HCT116 (cell line): ENCODE results near the gene PER2. TPM values are rescaled to one million over a fixed set of nuclear protein-coding genes. Genes with fewer than 3 reads are reported as not detected.

Experiments
- ATAC-seq: fragments of 200-7000 bp; cut with Tn5 transposase; 2 replicates; pipeline ENCODE4 v1.9.1; 2020; ENCODE audit warnings: mild to moderate bottlenecking, moderate library complexity
- BruUV-seq: library from RNA; stranded (reverse); fragments of 400-500 nt; replicated peaks from 2 replicates; lab custom pipeline; 2021; lab: Mats Ljungman, UMichigan
- CTCF ChIA-PET: fragments of 300-600 bp; sonication (Branson Sonifier 250); formaldehyde crosslinking; loops from one replicate; lab custom pipeline; 2021; ENCODE audit warnings: antibody characterized with exemption; lab: Charles Lee
- POLR2A ChIA-PET: fragments of 300-600, 350-600 bp; sonication (Branson Sonifier 250); formaldehyde crosslinking; loops from one replicate; lab custom pipeline; 2021; ENCODE audit warnings: antibody characterized with exemption; lab: Charles Lee
- RAD21 ChIA-PET, 2 experiments: fragments of 300-600 bp; sonication (Branson Sonifier 250); formaldehyde crosslinking; loops; one replicate each; lab custom pipeline; 2023; ENCODE audit warnings: low total read pairs in 2 of 2; ENCODE audit not compliant: uncharacterized antibody in 2 of 2, unreplicated experiment in 2 of 2, low non-redundant PET in 1 of 2; lab: Charles Lee
- DNase-seq: peaks from one replicate; pipeline ENCODE4 v3.0.0-alpha.2; 2010; ENCODE audit warnings: low read depth, low spot score
- H2AFZ ChIP-seq: fragments of 200-600 bp; shearing (Covaris generic), sonication (generic); 2 replicates; pipeline ENCODE4 v1.6.1; 2017; ENCODE audit warnings: low read depth, mixed run types, mixed read lengths, antibody characterized with exemption, low read length; ENCODE audit not compliant: poor library complexity, severe bottlenecking
- H3K27ac ChIP-seq: 2 replicates; pipeline ENCODE4 v1.5.1; 2012; ENCODE audit warnings: low read depth, low read length
- H3K27me3 ChIP-seq: fragments of 200-600 bp; sonication (generic); 2 replicates; pipeline ENCODE4 v1.6.1; 2016; ENCODE audit warnings: mixed run types, low read length, mixed read lengths; ENCODE audit not compliant: insufficient read depth
- H3K36me3 ChIP-seq, 2 experiments: fragments of 200-500 bp in 1 of 2; fragments of 200-600 bp in 1 of 2; sonication (Bioruptor generic) in 1 of 2; sonication (generic) in 1 of 2; 2 replicates each; pipeline versions ENCODE4 v1.5.1 to v1.6.1; 2014 to 2016; ENCODE audit warnings: low read length in 2 of 2, inconsistent platforms in 1 of 2, mixed read lengths in 1 of 2, mixed run types in 1 of 2; ENCODE audit not compliant: insufficient read depth in 2 of 2, control insufficient read depth in 1 of 2
- H3K4me1 ChIP-seq, 2 experiments: fragments of 200-600 bp in 1 of 2; sonication (generic) in 1 of 2; 2 replicates each; pipeline versions ENCODE4 v1.5.1 to v1.6.1; 2012 to 2017; ENCODE audit warnings: low read length in 2 of 2, inconsistent platforms in 1 of 2, mild to moderate bottlenecking in 1 of 2, mixed read lengths in 1 of 2, mixed run types in 1 of 2, moderate library complexity in 1 of 2; ENCODE audit not compliant: insufficient read depth in 2 of 2, control insufficient read depth in 1 of 2
- H3K4me2 ChIP-seq: fragments of 200-600 bp; sonication (generic); 2 replicates; pipeline ENCODE4 v1.6.1; 2017; ENCODE audit warnings: mixed run types, low read length, mixed read lengths
- H3K4me3 ChIP-seq, 2 experiments: fragments of 200-600 bp in 1 of 2; sonication (generic) in 1 of 2; replicated peaks in 1 of 2; 2 replicates each; pipeline ENCODE4 v1.5.1; 2011 to 2016; ENCODE audit warnings: low read length in 2 of 2, control low read depth in 1 of 2, low read depth in 1 of 2, mild to moderate bottlenecking in 1 of 2, mixed read lengths in 1 of 2, mixed run types in 1 of 2
- H3K79me2 ChIP-seq: fragments of 200-600 bp; sonication (generic); 2 replicates; pipeline ENCODE4 v1.6.1; 2017; ENCODE audit warnings: mild to moderate bottlenecking, mixed run types, low read length, moderate library complexity, mixed read lengths; ENCODE audit not compliant: insufficient read depth
- H3K9ac ChIP-seq: fragments of 200-600 bp; sonication (generic); 2 replicates; pipeline ENCODE4 v1.6.1; 2016; ENCODE audit warnings: low read length, mixed read lengths
- H3K9me2 ChIP-seq: fragments of 200-600 bp; sonication (generic), shearing (Covaris generic); 2 replicates; pipeline ENCODE4 v1.6.1; 2017; ENCODE audit warnings: mixed run types, mild to moderate bottlenecking, moderate library complexity; ENCODE audit not compliant: insufficient read depth
- H3K9me3 ChIP-seq, 2 experiments: fragments of 200-500 bp in 1 of 2; fragments of 200-600 bp in 1 of 2; sonication (Bioruptor generic) in 1 of 2; sonication (generic) in 1 of 2; 2 replicates each; pipeline ENCODE4 v1.6.1; 2014 to 2017; ENCODE audit warnings: low read length in 2 of 2, mixed read lengths in 2 of 2, inconsistent platforms in 1 of 2, low read depth in 1 of 2, mild to moderate bottlenecking in 1 of 2, mixed run types in 1 of 2, moderate library complexity in 1 of 2; ENCODE audit not compliant: control insufficient read depth in 1 of 2, insufficient read depth in 1 of 2
- H4K20me1 ChIP-seq: fragments of 200-600 bp; sonication (generic), shearing (Covaris generic); 2 replicates; pipeline ENCODE4 v1.6.1; 2017; ENCODE audit warnings: mixed run types, mild to moderate bottlenecking, moderate library complexity; ENCODE audit not compliant: insufficient read depth
- EGR1 ChIP-seq: IDR thresholded peaks from 2 replicates; pipeline ENCODE4 v1.6.1; 2012; ENCODE audit warnings: low read depth
- SIN3A ChIP-seq: IDR thresholded peaks from 2 replicates; pipeline ENCODE4 v1.6.1; 2012; ENCODE audit warnings: low read depth
- SP1 ChIP-seq: IDR thresholded peaks from 2 replicates; pipeline ENCODE4 v1.6.1; 2012; ENCODE audit warnings: low read depth
- ZFX ChIP-seq: fragments of 450-650 bp; IDR thresholded peaks from 2 replicates; pipeline ENCODE4 v1.6.1; 2017
- intact Hi-C: fragments of 100-400 bp; cut with micrococcal nuclease; formaldehyde crosslinking; loops from 2 replicates; pipeline ENCODE4 v1.10.0; 2022
- total RNA-seq: library from RNA; stranded (reverse); gene quantifications from one replicate; pipeline ENCODE4 v1.2.1, GENCODE V29; 2021; ENCODE audit not compliant: unreplicated experiment
- TF ChIP-seq, protein P1 (sequence below): IDR thresholded peaks from 2 replicates; pipeline ENCODE4 v1.6.1; 2011; ENCODE audit warnings: mild to moderate bottlenecking, low read length, moderate library complexity; ENCODE audit not compliant: insufficient replicate concordance; ENCODE audit errors: extremely low read depth
- TF ChIP-seq, protein P2 (sequence below): IDR thresholded peaks from 2 replicates; pipeline ENCODE4 v1.6.1; 2012

Gene PER2
- total RNA-seq, 1 experiment from 2014 or later, result 18.7 TPM

DNA sequence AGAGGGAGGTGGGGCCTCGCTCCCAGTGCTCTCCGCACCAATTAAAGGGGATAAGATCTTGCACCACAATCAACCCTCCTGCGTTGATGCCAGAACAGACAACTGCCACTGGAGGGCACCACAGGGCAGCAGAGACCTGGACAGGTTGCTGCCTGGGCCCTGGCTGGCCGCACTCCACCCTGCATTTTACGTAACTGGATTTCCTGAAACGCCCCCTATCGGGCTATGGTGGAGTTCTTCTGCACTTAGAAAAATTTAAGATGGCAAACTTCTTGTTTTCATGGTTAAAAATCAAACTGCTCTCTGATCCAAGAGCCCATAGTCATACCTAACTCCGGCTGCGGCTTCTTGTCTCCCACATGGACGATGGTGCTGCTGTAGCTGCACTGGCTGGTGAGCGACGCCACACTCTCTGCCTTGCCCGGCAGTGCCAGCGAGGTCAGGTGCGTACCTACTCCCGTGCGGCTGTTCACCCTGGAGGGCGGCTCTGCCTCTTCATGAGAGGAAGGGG lies 31.8 kb downstream of the PER2 start (continued):
- TF ChIP-seq, protein P1, sequence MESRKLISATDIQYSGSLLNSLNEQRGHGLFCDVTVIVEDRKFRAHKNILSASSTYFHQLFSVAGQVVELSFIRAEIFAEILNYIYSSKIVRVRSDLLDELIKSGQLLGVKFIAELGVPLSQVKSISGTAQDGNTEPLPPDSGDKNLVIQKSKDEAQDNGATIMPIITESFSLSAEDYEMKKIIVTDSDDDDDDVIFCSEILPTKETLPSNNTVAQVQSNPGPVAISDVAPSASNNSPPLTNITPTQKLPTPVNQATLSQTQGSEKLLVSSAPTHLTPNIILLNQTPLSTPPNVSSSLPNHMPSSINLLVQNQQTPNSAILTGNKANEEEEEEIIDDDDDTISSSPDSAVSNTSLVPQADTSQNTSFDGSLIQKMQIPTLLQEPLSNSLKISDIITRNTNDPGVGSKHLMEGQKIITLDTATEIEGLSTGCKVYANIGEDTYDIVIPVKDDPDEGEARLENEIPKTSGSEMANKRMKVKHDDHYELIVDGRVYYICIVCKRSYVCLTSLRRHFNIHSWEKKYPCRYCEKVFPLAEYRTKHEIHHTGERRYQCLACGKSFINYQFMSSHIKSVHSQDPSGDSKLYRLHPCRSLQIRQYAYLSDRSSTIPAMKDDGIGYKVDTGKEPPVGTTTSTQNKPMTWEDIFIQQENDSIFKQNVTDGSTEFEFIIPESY, result no peak
- no peak for TF ChIP-seq ZFX
- TF ChIP-seq EGR1, result no peak

DNA sequence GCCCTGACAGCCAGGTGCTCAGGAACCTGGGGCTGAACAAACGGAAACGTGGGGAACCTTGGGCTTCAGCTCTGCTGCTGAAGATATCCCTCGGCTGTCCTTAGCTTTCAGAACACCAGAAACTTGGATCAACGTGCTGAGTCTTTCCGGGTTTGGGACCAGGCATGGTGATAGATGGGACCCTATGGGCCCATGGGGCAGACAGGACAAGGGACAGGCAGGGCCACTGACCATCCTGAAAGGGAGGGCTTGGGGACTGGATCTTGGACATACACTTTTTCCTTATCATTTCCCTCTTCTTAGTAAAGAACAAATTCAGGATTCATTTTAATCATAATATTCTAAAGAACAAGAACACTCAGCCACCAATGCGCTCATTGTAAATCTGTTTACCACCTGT lies 32.3 kb downstream of the PER2 start:
- Histone ChIP-seq H3K79me2 (no peaks in the 10 kb centered on the region), H3K4me3 (no peak overlapping the region), H2AFZ (no peak overlapping the region), H3K36me3 (peaks cover 0 to 18% of the 10 kb centered on the region in 2 experiments; a peak in 3 of 4 replicates), H3K27ac (no peak overlapping the region), H4K20me1 (no peaks in the 10 kb centered on the region; the same call in 1 of the 2 replicates), H3K9me3 (no peaks in the 10 kb centered on the region), H3K4me1 (no peaks in the 10 kb centered on the region), H3K9ac (no peak overlapping the region), H3K4me2 (no peak overlapping the region), H3K27me3 (no peaks in the 10 kb centered on the region), H3K9me2 (no peaks in the 10 kb centered on the region)
- no peak for ATAC-seq
- intact Hi-C loops, result loop anchor here (2.0 to 10.0 kb wide), 2 partner anchors 79 to 397 kb away; partner anchors contain the start of gene RAMP1
- TF ChIP-seq SIN3A (no peak), SP1 (no peak)
- TF ChIP-seq, protein P1, result no peak
- TF ChIP-seq, protein P2, sequence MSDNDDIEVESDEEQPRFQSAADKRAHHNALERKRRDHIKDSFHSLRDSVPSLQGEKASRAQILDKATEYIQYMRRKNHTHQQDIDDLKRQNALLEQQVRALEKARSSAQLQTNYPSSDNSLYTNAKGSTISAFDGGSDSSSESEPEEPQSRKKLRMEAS, result no peak
- ChIA-PET RAD21 (no interaction called here), CTCF (no interaction called here), POLR2A (no interaction called here)
- no TSS peak for BruUV-seq
- no peak for DNase-seq
